ENCODE results near the gene MAP7.

- no peak for TF ChIP-seq POLR2A (IDR thresholded peaks at IDR 0.05)
- TF ChIP-seq, protein P1, sequence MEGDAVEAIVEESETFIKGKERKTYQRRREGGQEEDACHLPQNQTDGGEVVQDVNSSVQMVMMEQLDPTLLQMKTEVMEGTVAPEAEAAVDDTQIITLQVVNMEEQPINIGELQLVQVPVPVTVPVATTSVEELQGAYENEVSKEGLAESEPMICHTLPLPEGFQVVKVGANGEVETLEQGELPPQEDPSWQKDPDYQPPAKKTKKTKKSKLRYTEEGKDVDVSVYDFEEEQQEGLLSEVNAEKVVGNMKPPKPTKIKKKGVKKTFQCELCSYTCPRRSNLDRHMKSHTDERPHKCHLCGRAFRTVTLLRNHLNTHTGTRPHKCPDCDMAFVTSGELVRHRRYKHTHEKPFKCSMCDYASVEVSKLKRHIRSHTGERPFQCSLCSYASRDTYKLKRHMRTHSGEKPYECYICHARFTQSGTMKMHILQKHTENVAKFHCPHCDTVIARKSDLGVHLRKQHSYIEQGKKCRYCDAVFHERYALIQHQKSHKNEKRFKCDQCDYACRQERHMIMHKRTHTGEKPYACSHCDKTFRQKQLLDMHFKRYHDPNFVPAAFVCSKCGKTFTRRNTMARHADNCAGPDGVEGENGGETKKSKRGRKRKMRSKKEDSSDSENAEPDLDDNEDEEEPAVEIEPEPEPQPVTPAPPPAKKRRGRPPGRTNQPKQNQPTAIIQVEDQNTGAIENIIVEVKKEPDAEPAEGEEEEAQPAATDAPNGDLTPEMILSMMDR (IDR thresholded peaks at IDR 0.05), result no peak
Observed at GRCh38 chr6:136307351-136307750, 242.9 kb downstream of the MAP7 start.
